Stimulated activated CD4-positive, alpha-beta T cell treated with anti-CD3 and anti-CD28 coated beads, TNF-alpha, amount 100 ng/mL, for 4 hours (primary cell): ENCODE data around the gene RNMT.
A peak's percentile ranks its signal among the peaks of the same experiment; 100 is the strongest.
"Not testable (repeated sequence)": the region's sequence is repeated elsewhere in the genome, so short reads cannot be mapped to it uniquely, and the experiment has no call there.

Experiments used
- DNase-seq, 3 experiments: peaks; one replicate each; pipeline ENCODE4 v3.0.0-alpha.2; 2020; ENCODE audit warnings: low read depth in 3 of 3

The RNMT gene

DNA sequence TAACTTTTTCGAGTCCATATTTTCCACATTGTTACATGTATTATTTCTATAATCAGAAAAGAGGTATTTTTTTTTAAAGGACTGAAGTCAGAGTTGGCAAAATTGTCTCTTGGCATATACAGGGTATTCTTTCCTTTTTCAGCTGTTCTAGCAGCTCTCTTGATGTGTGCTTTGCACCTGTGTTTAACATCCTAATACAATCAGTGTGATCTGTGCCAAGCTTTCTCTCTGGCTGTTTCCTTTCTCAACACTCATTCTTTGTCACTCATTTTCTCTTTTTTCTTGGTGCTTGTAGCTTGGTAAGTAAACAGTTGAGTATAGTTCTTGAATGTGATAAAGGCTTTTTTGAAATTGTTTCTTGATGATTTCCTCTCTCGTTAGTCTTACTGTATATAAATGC is 9.2 kb downstream of the RNMT start:
- DNase-seq: no peak

DNA sequence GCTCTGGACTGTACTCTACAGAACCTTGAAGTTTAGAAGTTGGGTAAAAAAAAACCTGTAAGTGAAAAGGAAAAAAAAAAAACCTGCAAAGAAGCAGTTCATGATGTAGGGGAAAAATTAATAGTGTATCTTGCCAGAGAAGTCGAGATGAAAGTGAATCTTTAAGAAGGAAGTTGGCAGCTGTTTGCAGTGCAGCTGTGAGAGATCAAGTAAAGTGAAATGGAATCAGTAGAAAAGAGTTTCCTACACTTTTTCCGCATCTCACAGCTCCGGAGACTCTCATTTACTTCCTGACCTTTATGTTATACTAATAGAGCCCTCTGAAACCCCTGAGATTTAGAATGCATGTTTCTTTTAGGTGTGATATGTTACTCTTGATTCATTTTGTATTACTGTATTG is 19.2 kb downstream of the RNMT start:
- DNase-seq: no peak

DNA sequence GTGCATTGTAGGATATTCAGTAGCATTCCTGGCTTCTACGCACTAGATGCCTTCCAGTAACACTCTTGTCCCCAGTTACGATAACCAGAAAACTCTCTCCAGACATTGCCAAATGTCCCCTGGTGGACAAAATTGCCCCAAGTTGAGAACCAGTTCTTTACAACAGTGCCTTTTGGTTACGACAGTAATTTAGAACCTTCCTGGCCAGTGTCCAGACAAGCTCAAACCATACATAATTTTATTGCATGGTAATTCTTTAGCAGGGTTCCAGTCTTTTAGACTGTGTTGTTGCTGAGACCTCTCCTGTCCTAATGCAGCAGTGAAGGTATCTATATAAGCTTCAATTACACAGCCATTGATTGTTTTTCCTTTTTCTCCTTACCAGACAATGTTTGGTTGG is 20.2 kb downstream of the RNMT start:
- DNase-seq: no peak

DNA sequence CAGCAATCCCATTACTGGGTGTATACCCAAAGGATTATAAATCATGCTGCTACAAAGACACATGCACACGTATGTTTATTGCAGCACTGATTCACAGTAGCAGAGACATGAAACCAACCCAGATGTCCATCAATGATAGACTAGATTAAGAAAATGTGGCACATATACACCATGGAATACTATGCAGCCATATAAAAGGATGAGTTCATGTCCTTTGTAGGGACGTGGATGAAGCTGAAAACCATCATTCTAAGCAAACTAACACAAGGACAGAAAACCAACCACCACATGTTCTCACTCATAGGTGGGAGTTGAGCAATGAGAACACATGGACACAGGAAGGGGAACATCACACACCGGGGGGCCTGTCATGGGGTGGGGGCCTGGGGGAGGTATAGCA is 25.1 kb downstream of the RNMT start:
- not testable (repeated sequence) for DNase-seq

DNA sequence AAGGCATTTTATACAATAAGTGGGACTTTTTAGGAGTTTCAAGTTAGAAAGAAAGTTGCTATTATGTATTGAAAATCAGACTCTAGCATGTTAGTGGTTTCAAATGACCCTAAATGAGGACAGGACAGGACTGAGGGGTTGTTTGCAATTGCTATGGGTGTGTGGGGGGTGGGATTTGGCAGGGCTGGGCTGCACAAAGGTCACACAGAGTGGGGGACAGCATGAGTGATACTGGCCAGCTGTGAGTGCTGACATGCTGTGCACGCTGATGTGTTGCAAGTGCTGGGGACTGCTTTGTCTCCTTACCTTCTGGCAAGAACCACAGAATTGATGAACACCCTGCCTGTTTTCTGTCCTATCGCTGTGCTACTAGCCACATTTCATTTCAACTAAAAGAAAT is 29.8 kb downstream of the RNMT start:
- no peak for DNase-seq

- DNase-seq: no peak
Measured at GRCh38 chr18:13756671-13757070, 30.2 kb downstream of the RNMT start.

- no peak for DNase-seq
Measured at GRCh38 chr18:13758622-13759021, 32.1 kb downstream of the RNMT start.

- no peak for DNase-seq
Measured at GRCh38 chr18:13760047-13760446, 33.6 kb downstream of the RNMT start.

GRCh38 chr18:13762690-13763439 is 36.4 kb downstream of the RNMT start:
- DNase-seq: no peak

DNA sequence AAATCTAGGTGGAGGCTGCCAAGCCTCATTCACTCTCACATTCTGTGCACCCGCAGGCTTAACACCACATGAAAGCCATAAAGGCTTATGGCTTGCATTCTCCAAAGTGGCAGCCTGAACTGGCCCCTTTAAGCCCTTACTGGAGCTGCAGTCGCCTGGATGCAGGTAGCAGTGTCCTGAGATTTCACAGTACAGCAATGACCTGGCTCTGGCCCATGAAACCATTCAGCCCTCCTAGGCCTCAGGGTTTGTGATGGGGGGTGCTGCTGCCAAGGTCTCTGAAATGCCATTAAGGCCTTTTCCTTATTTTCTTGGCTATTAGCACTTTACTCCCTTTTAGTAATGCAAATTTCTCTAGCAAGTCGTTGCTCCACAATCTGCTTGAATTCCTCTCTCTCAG is 48.6 kb downstream of the RNMT start:
- no peak for DNase-seq

DNA sequence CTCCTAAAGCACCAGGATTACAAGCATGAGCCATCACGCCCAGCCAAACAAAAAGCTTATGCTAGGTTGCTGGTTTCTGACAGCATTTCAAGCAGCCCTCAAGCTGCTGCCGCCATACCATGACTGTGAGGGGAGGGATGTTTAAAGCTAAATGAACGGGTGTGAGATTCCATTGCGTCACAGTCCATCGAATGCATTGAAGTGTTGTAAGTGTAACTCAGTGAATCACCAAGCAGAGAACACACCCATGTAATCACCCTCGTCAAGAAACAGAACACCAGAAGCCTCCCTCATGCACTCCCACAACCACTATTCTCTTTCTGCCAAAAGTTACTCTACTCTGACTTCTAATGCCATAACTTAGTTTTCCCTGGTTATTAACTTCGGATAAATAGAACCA is 64.7 kb downstream of the RNMT start:
- DNase-seq: no peak

DNA sequence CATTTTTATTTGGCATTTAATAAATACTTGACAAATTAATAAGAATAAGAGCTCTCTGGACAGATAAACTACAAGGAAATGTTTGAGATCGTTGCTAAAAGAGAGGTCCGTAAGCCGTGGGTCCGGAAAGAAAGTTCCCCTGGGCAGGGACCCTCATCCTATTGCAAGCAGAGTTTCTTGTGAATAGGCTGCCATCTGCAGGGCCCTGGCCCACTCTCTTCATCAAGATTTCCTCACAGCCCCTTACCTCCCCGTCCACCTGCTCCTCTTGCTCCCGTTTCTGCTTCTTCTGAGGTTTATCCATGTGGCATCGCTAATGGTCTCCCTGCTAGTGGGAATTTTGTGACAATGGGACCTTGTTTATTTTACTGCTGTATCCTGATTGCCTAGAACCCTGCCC is 67.3 kb downstream of the RNMT start:
- no peak for DNase-seq

GRCh38 chr18:13796515-13796914 is 70.0 kb downstream of the RNMT start:
- no peak for DNase-seq

- DNase-seq: no peak
Measured at GRCh38 chr18:13797157-13797611, 70.7 kb downstream of the RNMT start.

DNA sequence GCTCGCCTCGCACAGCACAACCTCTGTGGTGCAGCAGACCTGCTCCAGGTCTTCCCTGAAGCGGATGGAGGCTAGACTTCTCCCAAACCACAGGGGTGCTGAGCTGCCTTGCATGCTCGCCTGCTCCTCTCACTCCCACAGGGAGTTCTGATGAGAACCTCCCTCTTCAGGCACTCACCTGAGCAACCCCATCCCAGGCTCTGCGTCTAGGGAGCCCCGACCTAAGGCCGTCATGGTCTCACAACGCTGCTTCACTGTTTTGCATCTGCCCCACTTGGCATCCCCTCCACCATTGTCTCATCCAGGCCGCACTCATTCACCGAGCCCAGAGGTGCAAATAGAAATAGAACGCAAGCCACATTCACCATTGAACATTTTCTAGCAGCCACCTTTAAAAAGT is 72.9 kb downstream of the RNMT start:
- no peak for DNase-seq

- DNase-seq: peak in 2 of 3 experiments; percentile 10 to 19
Measured at GRCh38 chr18:13800505-13801259, 74.2 kb downstream of the RNMT start.

DNA sequence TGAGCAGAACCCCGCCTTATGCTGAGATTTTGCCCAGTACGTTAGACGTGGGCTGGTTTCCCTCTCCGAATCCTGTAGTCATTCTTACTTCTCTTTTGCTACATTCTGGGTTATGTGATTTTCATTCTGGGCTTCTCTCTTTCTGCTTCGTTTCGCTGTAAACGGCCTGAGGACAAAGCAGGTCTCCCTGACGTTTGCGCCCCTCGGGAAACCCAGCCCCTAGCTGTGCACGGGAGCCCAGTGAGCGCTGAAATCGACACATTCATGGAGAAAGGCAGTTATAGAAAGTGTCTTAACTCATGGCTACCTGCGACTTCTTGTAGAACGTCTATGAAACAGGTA is 74.8 kb downstream of the RNMT start:
- no peak for DNase-seq

DNA sequence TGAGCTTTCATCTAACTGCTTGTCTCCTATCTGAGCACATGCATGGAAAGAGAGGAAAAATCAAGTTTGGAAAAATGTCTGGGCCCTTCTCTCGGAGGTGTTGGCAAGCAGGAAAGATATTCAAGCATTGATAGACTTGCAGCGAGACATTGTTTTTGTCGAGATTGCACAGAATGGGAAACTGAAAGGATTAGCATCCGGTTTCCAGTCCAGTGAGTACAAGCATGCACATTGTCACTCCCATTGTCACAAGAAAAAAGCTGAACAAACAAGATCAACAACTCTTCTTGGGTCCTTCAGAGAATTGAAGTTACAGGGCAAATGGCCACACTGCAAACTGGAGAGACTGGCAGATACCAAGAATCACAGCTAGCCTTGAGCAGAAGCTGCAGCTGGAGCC is 77.8 kb downstream of the RNMT start:
- DNase-seq: no peak

DNA sequence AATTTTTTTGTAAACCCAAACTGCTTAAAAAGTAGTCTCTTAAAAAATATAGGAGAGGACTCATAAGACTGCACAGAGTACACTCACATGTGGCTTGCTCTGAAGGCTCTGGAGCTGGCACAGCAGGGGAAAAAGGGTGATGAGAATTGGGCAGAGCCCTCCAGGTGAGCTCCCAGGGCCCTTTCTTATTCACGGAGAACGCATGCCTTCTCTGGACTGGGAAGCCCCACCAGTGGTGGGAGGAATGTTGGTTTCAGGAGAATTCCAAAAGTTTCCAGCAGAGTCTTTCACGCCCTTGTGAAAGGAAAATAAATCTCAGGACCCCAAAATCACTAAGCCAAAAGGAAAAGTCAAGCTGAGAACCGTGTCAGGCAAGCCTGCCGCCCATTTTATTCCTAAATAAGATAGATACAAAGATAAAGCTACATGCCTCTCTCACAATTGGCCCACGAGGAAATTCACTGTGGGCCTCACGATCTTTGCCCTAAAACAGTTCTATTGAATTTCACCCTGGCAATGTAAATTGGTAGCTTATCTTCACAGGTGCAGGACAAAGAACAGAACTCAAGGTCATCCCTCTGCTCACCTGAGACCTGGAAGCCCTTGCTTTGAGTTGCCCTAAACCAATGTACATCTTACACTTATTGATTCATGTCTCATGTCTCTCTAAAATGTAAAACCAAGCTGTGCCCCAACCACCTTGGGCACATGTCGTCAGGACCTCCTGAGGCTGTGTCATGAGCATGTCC is 82.0 kb downstream of the RNMT start:
- no peak for DNase-seq

DNA sequence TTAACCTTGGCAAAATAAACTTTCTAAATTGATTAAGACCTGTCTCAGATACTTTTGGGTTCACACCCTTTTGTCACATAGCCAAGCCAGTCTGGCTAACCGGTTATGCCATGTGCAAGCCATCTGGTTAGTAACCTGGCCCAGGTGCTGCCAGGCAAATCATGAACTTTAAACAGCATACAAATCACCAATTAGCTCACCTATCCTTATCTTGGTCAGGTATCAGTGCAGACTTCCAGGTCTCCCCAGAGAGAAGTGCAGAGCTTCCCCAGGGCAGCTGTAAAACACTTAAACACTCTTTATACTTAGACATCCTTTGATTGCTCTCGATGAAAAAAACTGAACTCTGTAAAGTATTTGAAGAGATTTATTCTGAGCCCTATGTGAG is 82.6 kb downstream of the RNMT start:
- DNase-seq: no peak

GRCh38 chr18:13809531-13810255 is 83.2 kb downstream of the RNMT start:
- DNase-seq: no peak

GRCh38 chr18:13810950-13811485 is 84.5 kb downstream of the RNMT start:
- no peak for DNase-seq
